DND-41 (cell line): Measurements from ENCODE around the gene ATP6V0E1.

Experiments used
- ATAC-seq: fragments of 200-7000 bp; cut with Tn5 transposase; 3 replicates; pipeline ENCODE4 v1.9.1; 2021; ENCODE audit warnings: low read depth; ENCODE audit not compliant: insufficient read depth
- DNase-seq: peaks from one replicate; pipeline ENCODE4 v3.0.0-alpha.2; 2020
- H2AFZ ChIP-seq: 2 replicates; pipeline ENCODE4 v1.6.0; 2012; ENCODE audit warnings: low read depth, low read length
- H3K27ac ChIP-seq: 2 replicates; pipeline ENCODE4 v1.5.1; 2012; ENCODE audit warnings: low read length, inconsistent platforms
- H3K27me3 ChIP-seq: fragments of 200-600 bp; sonication (generic); 2 replicates; pipeline ENCODE4 v1.6.0; 2012; ENCODE audit warnings: low read length, mild to moderate bottlenecking, inconsistent platforms; ENCODE audit not compliant: insufficient read depth, poor library complexity
- H3K36me3 ChIP-seq: 2 replicates; pipeline ENCODE4 v1.5.1; 2012; ENCODE audit warnings: low read length, inconsistent platforms; ENCODE audit not compliant: insufficient read depth
- H3K4me1 ChIP-seq: 2 replicates; pipeline ENCODE4 v1.5.1; 2012; ENCODE audit warnings: mild to moderate bottlenecking, low read length; ENCODE audit not compliant: insufficient read depth
- H3K4me2 ChIP-seq: 2 replicates; pipeline ENCODE4 v1.6.0; 2012; ENCODE audit warnings: mild to moderate bottlenecking, moderate library complexity, low read length, inconsistent platforms; ENCODE audit not compliant: insufficient read depth
- H3K4me3 ChIP-seq, 2 experiments: fragments of 200-600 bp in 1 of 2; shearing (Covaris generic) in 1 of 2; 2 replicates each; pipeline ENCODE4 v1.5.1; 2012 to 2016; ENCODE audit warnings: inconsistent platforms in 2 of 2, low read length in 2 of 2, mild to moderate bottlenecking in 2 of 2, low read depth in 1 of 2, moderate library complexity in 1 of 2
- H3K79me2 ChIP-seq: 2 replicates; pipeline ENCODE4 v1.6.0; 2012; ENCODE audit warnings: low read length, inconsistent platforms; ENCODE audit not compliant: insufficient read depth
- H3K9ac ChIP-seq: 2 replicates; pipeline ENCODE4 v1.6.0; 2012; ENCODE audit warnings: low read depth, mild to moderate bottlenecking, inconsistent platforms, low read length, moderate library complexity
- H3K9me3 ChIP-seq: 2 replicates; pipeline ENCODE4 v1.5.1; 2012; ENCODE audit warnings: low read length, moderate library complexity, mild to moderate bottlenecking, inconsistent platforms; ENCODE audit not compliant: insufficient read depth, severe bottlenecking
- H4K20me1 ChIP-seq: 2 replicates; pipeline ENCODE4 v1.6.0; 2012; ENCODE audit warnings: low read length; ENCODE audit not compliant: insufficient read depth
- CTCF ChIP-seq: IDR thresholded peaks from 2 replicates; pipeline ENCODE4 v1.5.1; 2012; ENCODE audit warnings: borderline replicate concordance, low read length, moderate library complexity, mild to moderate bottlenecking; ENCODE audit not compliant: poor library complexity, severe bottlenecking; ENCODE audit errors: extremely low read depth
- EZH2 ChIP-seq: IDR thresholded peaks from 3 replicates; pipeline ENCODE4 v1.6.1; 2012; ENCODE audit warnings: borderline replicate concordance, low read depth, mild to moderate bottlenecking, moderate library complexity, low read length, inconsistent platforms; ENCODE audit not compliant: severe bottlenecking

Gene ATP6V0E1

DNA sequence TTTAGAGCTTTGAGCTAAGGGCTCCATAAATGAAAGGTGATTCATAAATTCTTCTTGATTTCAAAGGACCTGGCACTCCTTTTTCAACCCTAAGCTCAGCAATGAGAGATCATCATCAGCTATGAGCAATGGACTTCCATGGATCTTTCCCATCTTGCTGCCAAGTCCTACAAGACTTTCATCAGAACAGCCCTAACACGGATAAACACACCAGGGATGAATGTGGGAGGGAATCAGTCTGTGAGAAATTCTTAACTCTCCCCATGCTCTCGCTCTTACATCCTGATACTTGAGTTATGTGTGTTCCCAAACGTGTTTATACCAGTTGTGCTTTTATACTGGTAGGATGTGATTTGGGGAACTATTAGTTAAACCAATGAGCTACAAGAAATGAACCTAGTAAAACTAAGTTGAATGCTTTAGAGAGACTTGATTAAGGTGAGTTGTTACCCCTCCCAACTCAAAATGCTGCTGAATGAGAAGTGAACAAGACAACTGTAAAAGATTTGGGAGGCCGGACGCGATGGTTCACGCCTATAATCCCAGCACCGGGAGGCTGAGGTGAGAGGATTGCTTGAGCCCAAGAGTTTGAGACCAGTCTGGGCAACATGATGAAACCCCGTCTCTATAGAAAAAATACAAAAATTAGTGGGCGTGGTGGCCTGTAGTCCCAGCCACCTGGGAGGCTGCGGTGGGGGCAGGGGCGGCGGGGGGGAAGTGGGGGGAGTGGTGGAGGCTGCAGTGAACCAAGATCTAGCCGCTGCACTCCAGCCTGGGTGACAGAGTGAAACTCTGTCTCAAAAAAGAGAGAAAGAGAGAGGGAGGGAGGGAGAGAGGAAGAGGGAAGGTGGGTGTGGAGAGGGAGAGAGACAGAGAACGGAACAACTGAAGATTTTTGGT, 29.5 kb upstream of the ATP6V0E1 start:
- Histone ChIP-seq H4K20me1 (no peaks in the 10 kb centered on the region), H3K9me3 (no peaks in the 10 kb centered on the region), H3K27me3 (no peaks in the 10 kb centered on the region), H3K4me1 (peaks cover 4% of the 10 kb centered on the region), H3K4me2 (no peak overlapping the region), H3K4me3 (no peak overlapping the region), H3K79me2 (no peaks in the 10 kb centered on the region), H2AFZ (no peak overlapping the region), H3K36me3 (peaks cover 20% of the 10 kb centered on the region), H3K9ac (no peak overlapping the region), H3K27ac (no peak overlapping the region)
- DNase-seq, result no peak
- TF ChIP-seq CTCF (no peak), EZH2 (no peak)
- ATAC-seq, result no peak

- H3K9ac ChIP-seq, result no peak overlapping the region
- DNase-seq (no peak), ATAC-seq (no peak)
- H3K4me1 ChIP-seq, result peaks cover 4% of the 10 kb centered on the region
- H3K4me2 ChIP-seq, result no peak overlapping the region
- peaks cover 6% of the 10 kb centered on the region for H3K79me2 ChIP-seq
- no peaks in the 10 kb centered on the region for H3K27me3 ChIP-seq
- H3K4me3 ChIP-seq, result no peak overlapping the region
- no peak for TF ChIP-seq EZH2
- TF ChIP-seq CTCF, result no peak
- H3K36me3 ChIP-seq, result peaks cover 18% of the 10 kb centered on the region
- no peak overlapping the region for H3K27ac ChIP-seq
- no peak overlapping the region for H2AFZ ChIP-seq
- no peaks in the 10 kb centered on the region for H3K9me3 ChIP-seq
- no peaks in the 10 kb centered on the region for H4K20me1 ChIP-seq
Observed at GRCh38 chr5:172954751-172955159, 28.8 kb upstream of the ATP6V0E1 start.

- Histone ChIP-seq H2AFZ (no peak overlapping the region), H4K20me1 (no peaks in the 10 kb centered on the region), H3K4me2 (no peak overlapping the region), H3K4me3 (no peak overlapping the region), H3K4me1 (peaks cover 19% of the 10 kb centered on the region), H3K36me3 (peaks cover 9% of the 10 kb centered on the region), H3K27me3 (no peaks in the 10 kb centered on the region), H3K27ac (no peak overlapping the region), H3K79me2 (peaks cover 19% of the 10 kb centered on the region), H3K9me3 (no peaks in the 10 kb centered on the region), H3K9ac (no peak overlapping the region)
- ATAC-seq (no peak), DNase-seq (no peak)
- TF ChIP-seq EZH2 (no peak), CTCF (no peak)
Observed at GRCh38 chr5:172956228-172956627, 27.3 kb upstream of the ATP6V0E1 start.
